ENCODE results near the gene CDK16. TPM values are rescaled to one million over a fixed set of nuclear protein-coding genes. Genes with fewer than 3 reads are reported as not detected.

Gene CDK16
- total RNA-seq, 1 donor = 91.6 TPM

DNA sequence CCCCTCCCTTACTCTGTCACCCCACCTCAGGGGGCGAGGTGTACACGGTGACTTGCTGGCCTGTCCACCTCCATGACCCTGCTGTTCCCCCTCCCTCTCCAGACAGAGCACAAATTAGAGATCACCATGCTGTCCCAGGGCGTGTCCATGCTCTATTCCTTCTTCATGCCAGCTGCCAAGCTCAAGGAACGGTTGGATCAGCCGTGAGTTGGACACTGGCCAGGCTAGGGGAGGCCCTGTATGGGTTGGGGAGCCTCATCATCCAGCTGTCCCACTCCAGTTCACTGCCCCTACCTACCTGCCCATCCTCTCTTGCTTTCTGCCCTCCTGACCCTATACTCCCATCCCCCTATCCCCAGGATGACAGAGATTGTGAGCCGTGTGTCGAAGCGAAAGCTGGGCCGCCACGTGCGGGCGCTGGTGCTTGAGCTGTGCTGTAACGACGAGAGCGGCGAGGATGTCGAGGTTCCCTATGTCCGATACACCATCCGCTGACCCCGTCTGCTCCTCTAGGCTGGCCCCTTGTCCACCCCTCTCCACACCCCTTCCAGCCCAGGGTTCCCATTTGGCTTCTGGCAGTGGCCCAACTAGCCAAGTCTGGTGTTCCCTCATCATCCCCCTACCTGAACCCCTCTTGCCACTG, 3.9 kb upstream of the CDK16 start:
- no peak overlapping the region for H3K4me3 ChIP-seq (ENCODE audit: low read depth, low read length)
- DNase-seq (ENCODE audit: low read depth) = no peak
- TF ChIP-seq, protein P1, sequence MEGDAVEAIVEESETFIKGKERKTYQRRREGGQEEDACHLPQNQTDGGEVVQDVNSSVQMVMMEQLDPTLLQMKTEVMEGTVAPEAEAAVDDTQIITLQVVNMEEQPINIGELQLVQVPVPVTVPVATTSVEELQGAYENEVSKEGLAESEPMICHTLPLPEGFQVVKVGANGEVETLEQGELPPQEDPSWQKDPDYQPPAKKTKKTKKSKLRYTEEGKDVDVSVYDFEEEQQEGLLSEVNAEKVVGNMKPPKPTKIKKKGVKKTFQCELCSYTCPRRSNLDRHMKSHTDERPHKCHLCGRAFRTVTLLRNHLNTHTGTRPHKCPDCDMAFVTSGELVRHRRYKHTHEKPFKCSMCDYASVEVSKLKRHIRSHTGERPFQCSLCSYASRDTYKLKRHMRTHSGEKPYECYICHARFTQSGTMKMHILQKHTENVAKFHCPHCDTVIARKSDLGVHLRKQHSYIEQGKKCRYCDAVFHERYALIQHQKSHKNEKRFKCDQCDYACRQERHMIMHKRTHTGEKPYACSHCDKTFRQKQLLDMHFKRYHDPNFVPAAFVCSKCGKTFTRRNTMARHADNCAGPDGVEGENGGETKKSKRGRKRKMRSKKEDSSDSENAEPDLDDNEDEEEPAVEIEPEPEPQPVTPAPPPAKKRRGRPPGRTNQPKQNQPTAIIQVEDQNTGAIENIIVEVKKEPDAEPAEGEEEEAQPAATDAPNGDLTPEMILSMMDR (IDR thresholded peaks at IDR 0.05; ENCODE audit: insufficient read depth, low read length) = no peak

DNA sequence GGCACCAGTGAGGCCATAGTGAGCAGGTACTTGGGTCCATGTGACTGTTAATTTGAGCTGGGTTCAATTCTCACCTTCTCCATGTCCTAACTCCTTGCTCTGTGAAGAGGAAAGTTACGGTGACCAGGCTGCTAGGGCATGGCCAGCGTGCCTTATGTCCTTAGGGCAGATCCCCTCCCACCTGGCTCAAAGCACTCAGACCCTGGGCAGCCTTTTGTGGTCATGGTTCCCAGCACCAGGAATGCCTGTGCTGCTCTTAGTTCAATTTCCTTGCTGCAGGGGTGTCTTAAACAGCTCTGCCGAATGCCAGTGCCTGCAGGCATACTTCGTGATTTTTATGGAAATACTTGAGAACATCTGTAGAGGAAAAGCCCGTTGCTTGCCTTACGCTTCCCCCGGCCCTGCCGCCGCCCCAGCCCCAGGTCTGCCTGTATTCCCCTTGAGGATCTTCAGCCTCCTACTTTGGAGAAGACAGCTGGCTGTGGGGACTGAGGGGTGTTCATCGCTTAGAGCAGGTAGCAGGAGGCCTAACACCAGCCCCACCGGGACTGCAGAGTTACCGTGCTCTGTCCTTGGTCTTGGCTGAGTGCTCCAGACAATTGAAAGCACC, 3.1 kb upstream of the CDK16 start:
- TF ChIP-seq, protein P1 (IDR thresholded peaks at IDR 0.05; ENCODE audit: insufficient read depth, low read length) = no peak
- DNase-seq (ENCODE audit: low read depth) = no peak
- no peak overlapping the region for H3K4me3 ChIP-seq (ENCODE audit: low read depth, low read length)

DNA sequence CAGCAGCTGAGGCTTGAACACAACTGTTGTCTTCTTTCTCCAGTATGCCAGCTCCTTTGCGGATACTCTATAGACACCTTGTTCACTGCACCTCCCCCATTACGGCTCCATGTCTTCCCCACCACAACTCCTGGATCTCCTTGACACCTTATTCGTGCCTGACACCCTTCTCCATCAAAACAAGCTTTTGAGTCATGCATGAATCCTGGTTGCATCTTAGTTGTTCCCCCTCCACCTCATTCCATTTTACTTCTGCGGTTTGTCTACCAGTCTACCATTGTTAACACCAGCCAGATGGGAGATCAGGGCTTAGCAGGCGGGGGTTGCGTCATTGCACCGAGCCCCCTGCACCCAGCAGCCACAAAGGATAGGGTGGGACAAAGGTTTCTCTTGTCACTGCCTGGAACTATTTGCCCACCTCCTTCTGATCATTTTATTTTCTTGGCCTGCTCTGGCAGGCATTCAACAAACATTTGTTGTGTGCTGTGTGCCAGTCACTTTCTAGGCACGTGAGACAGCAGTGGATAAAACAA, 2.0 kb upstream of the CDK16 start:
- no peak overlapping the region for H3K4me3 ChIP-seq (ENCODE audit: low read depth, low read length)
- TF ChIP-seq, protein P1 (IDR thresholded peaks at IDR 0.05; ENCODE audit: insufficient read depth, low read length) = no peak
- DNase-seq (ENCODE audit: low read depth) = no peak

DNA sequence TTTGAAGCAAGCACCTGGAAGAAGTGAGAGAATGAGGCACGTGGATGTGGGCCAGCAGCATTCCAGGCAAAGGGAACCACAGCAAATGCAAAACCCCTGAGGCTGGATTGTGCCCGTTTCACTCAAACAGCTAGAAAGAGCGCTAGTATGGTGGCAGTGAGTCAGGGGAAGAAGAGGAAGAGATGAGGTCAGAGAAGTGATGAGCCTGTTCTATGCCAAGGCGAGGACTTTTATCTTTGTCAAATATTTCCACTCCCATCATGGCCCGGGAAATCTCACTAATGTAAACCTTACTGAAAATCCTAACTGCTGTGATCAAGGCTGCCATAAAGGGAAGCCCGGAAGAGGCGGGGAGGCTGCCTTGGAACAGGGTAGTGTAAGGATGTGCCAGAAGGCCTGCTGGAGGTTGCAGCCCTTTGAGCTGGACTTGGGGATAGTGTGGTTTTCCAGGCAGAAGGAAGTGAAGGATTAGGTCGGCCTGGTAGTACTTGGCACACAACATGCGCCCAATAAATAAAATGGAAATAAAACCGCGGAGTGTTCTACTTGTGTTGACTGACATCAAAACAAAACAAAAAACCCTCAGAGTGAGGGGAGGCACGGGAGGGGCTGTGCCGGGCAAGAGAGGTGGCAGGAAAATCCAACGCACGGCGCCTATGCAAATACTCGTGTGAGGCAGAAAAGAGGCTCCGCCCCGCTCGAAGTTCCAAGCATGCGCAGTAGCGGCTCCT, 1.2 kb upstream of the CDK16 start:
- TF ChIP-seq, protein P1 (IDR thresholded peaks at IDR 0.05; ENCODE audit: insufficient read depth, low read length) = no peak
- peak overlapping the region; percentile 42 for H3K4me3 ChIP-seq (ENCODE audit: low read depth, low read length)
- DNase-seq (ENCODE audit: low read depth) = peak; percentile 64

DNA sequence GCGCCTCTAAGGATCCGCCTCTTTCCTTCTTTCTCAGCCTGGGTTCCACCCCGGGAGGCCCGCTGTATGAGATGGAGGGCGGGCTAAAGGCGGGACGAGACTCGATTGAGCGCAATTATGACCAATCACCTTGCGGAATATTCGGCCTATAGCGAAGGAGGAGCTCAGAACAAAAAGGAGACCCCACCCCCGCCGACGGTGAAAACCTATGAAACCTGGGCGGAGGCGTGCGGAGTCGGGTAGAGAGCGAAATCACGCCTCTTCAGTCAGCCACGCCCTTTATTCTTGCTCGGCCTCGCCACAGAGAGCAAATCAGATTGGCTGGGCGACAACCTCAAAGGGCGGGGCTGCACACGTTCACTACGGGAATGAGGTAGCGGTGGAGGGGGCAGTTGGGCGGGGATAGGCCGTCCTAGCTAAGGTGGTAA, 615 bp upstream of the CDK16 start:
- TF ChIP-seq, protein P1 (IDR thresholded peaks at IDR 0.05; ENCODE audit: insufficient read depth, low read length) = no peak
- peak overlapping the region; percentile 76 for H3K4me3 ChIP-seq (ENCODE audit: low read depth, low read length)
- peak; percentile 99 for DNase-seq (ENCODE audit: low read depth)

DNA sequence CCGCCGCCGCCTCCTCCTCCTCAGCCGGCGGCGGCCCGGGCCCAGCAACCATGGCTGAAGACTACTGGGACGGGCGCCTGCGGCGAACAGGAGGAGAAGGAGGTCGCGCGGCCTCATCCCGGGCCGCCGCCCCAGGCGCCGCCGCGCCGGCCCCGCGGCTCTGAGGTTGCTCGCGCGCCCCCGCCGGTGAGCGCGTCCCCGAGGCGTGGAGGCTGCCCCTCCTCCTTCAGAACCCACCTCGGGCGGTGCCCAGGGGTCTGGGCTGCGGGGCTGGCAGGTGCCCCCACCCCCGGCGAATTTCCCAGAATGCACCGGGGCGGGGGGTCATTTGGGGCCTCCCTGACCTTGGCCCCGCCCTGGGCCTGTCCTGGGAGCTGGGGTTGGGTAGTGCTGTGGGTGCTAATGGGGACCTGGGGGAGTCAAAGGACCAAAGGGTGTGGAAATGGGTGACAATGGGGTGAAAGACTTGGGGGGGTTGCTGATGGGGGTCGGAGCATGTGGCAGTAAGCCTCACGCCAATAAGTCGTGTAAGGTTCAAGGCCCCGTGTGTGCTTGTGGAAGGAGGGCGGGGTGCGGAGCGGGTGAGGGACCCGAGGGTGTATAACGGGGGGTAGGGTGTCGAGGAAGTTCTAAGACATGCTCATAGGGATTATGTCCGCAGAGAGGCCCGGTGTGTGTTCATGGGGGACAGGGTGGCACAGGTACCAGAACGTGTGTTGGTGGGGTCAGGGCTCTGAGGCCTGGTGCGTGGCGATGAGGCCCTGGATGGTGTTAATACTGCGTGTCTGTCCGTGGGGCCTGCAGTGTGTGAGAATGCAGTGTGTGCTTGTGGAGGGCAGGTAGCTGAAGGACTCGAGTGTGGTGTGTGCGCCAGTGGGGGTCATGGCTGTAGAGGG, 687 bp downstream of the CDK16 start:
- H3K4me3 ChIP-seq (ENCODE audit: low read depth, low read length) = peak overlapping the region; percentile 76
- TF ChIP-seq, protein P1 (IDR thresholded peaks at IDR 0.05; ENCODE audit: insufficient read depth, low read length) = no peak
- no peak for DNase-seq (ENCODE audit: low read depth)

Data from fibroblast of the aortic adventitia (primary cell).